HG02884 (cell line): ENCODE results near the gene EEF1AKMT1.
"Not testable (repeated sequence)": the region's sequence is repeated elsewhere in the genome, so short reads cannot be mapped to it uniquely, and the experiment has no call there.

Source experiments
- ATAC-seq: cut with Tn5 transposase; IDR thresholded peaks from one replicate; pipeline ENCODE4 v1.9.1; 2021; ENCODE audit warnings: mild to moderate bottlenecking, moderate library complexity; ENCODE audit not compliant: unreplicated experiment

Gene EEF1AKMT1

DNA sequence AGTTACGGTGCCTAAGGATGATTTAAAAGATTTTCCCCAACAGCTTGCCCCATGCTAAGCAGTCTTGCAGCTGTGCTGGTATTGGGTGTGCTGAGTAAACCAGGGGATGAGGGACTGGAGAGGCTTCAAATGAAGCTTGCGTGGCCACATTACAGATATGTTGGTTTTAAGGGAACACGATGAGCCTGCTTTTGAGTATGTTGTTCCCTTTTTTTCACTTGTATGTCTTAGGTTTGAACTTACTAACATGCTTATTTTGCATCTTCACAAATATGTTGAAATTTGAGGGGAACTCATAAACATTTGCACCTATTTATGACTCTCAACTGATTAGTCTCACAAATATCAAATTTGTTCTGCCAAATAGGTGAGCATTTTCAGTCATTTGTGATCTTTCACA is 72.3 kb downstream of the EEF1AKMT1 start:
- ATAC-seq: no peak

DNA sequence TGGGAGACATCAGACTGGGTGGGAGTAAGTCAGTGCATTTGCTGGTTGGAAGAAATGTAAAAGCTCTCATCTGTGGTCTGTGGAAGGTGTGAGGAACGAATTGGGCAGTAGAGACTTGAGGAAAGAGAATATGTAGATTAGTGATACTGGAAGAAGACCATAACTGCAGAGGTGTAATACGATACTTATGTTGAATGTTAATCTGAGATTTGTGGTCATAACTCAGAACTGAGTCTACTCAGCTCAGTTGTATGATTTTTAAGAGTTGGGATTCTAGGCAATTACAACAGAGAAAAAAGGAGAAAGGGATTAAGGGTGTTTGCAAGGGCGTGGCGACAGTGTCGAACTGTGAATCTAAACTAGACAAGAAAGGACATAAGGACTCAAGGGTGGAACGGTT is 73.5 kb downstream of the EEF1AKMT1 start:
- ATAC-seq: no peak

GRCh38 chr13:20699715-20700114 is 74.0 kb downstream of the EEF1AKMT1 start:
- no peak for ATAC-seq

- ATAC-seq: no peak
These were observed 77.7 kb downstream of the EEF1AKMT1 start for GRCh38 chr13:20696073-20696472.

GRCh38 chr13:20691616-20692015 is 82.1 kb downstream of the EEF1AKMT1 start:
- ATAC-seq: no peak

DNA sequence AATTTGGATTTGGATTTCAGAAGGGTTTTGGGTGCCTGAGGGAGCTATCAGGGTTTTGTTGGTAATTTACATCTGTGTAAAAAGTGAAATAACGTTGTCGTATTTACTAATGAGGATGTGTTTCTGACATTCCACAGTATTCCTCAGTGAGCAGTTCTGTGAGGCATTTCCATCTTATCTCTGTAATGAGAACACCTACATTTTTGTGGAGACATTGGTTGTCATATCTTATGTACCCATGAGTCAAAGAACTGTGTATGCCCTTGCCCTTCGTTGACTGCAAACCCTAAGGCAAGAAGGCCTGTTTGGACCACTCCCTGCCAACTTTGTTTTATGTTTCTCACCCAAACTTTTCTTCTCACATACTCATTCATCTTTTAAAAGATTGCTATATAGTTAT is 84.5 kb downstream of the EEF1AKMT1 start:
- no peak for ATAC-seq

DNA sequence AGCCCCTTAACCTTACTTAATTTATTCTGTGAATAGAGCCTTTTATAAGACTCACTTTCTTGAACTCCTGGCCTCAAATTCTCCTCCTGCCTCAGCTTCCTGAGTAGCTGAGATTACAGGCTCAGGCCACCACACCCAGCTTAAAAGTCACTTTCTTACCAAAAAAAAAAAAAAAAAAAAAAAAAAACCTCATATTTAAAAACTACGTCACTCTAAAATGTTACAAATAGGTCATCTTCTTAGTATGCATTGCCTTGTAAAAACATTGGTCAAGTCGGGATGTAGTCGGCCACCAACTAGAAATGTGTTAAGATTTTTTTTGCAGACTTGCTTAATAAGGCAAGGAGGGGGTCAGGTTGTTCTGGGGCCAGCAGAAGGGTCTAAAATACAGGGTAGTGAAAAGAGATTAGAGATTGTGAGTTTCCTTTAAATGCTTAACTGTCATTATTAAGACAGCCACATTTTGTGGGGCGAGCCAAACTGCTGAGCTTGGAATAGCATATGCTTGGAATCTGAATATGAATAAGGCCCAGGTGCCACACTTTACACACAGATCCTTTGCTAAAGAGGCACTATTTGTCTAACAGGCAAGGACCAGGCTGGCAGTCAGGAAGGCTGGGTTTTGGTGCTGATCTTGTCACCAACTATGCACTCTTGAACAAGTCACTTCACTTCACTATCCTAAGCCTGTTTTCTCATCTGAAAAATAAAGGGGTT is 86.7 kb downstream of the EEF1AKMT1 start:
- ATAC-seq: no peak

- no peak for ATAC-seq
These were observed 87.6 kb downstream of the EEF1AKMT1 start for GRCh38 chr13:20686167-20686566.

DNA sequence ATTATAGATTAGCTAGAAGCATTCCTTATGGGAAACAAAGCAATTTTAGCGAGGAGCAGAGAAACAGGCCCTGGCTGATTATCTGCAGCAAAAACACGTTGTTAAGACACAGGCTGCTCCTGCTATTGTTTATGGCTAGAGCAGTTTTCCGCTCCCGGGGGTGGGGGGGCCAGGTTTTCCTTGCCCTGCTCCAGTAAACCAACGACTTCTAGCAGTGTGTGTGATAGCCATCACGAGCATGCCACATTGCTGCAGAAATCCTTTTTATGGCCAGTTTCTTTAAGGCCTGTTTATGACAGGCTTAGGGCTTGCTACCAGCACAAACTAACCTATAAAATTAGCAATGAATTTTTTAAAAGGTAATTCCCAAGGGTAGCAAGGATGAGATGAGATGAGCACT is 88.7 kb downstream of the EEF1AKMT1 start:
- ATAC-seq: no peak

GRCh38 chr13:20684546-20684945 is 89.2 kb downstream of the EEF1AKMT1 start:
- no peak for ATAC-seq

- ATAC-seq: no peak
These were observed 89.7 kb downstream of the EEF1AKMT1 start for GRCh38 chr13:20684041-20684440.

- ATAC-seq: no peak
These were observed 91.7 kb downstream of the EEF1AKMT1 start for GRCh38 chr13:20682061-20682460.

DNA sequence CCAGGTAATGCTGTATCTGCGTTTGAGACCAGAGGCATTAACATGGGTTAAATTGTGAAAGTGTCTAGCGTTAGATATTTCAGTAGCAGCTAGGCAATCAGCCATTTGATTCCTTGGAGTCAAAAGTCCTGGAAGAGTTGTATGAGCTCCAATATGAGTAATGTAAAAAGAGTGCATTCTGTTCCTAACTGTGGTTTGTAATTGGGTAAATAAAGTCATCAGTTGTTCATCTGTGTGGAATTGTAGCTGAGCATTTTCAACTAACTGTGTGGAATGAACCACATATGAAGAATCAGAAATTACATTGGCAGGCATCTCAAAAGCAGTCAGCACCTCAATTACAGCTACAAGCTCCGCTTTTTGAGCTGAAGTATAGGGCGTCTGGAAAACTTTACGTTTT is 92.3 kb downstream of the EEF1AKMT1 start:
- not testable (repeated sequence) for ATAC-seq

DNA sequence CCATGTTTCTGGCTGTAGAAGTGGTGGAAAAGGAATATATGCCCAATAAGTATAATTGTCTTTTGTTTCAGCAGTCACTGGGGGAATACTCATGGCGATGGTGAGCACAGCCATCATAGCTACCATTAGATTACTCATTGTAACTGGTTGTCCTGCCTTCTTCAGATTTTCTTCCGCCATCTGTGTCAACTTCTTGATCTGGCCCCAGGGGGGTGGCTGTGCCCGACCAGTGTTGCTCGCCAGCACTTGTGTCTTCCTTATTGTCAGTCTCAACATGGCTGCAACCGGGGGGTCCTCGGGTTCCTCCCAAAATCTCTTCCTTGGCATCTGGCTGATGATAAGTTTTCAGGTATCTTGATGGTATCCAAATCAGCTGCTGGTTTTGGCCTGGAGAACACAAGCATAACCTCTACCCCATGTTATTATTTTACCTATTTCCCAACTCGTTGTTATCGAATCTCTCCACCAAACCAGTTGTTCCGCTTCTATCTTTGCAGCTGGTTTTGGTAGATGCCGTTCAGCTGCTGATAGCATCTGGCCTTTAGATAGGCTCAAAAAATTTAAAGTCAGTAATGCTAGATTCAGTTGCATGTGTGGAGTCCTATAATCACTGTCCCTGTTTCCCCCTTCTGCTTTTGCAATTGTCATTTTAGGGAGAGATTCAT is 93.2 kb downstream of the EEF1AKMT1 start:
- ATAC-seq: no peak

- no peak for ATAC-seq
These were observed 93.9 kb downstream of the EEF1AKMT1 start for GRCh38 chr13:20679879-20680278.
